HuH-7.5 (cell line): ENCODE data around the gene DPYSL5.
"Not testable (repeated sequence)": the region's sequence is repeated elsewhere in the genome, so short reads cannot be mapped to it uniquely, and the experiment has no call there.

Source experiments
- DNase-seq: peaks from one replicate; pipeline ENCODE4 v3.0.0; 2011; ENCODE audit warnings: low spot score

Gene DPYSL5

GRCh38 chr2:26875065-26875634, 27.2 kb downstream of the DPYSL5 start:
- no peak for DNase-seq

- no peak for DNase-seq
Observed at GRCh38 chr2:26875808-26876207, 27.9 kb downstream of the DPYSL5 start.

- DNase-seq = no peak
Observed at GRCh38 chr2:26876260-26876659, 28.3 kb downstream of the DPYSL5 start.

- DNase-seq = no peak
Observed at GRCh38 chr2:26877276-26877675, 29.3 kb downstream of the DPYSL5 start.

- no peak for DNase-seq
Observed at GRCh38 chr2:26880161-26880560, 32.2 kb downstream of the DPYSL5 start.

GRCh38 chr2:26880910-26881435, 33.0 kb downstream of the DPYSL5 start:
- DNase-seq = no peak

GRCh38 chr2:26882220-26882619, 34.3 kb downstream of the DPYSL5 start:
- not testable (repeated sequence) for DNase-seq

- no peak for DNase-seq
Observed at GRCh38 chr2:26883956-26884355, 36.0 kb downstream of the DPYSL5 start.

- DNase-seq = no peak
Observed at GRCh38 chr2:26884486-26884885, 36.6 kb downstream of the DPYSL5 start.

- no peak for DNase-seq
Observed at GRCh38 chr2:26885651-26886329, 37.9 kb downstream of the DPYSL5 start.

GRCh38 chr2:26886736-26887135, 38.8 kb downstream of the DPYSL5 start:
- DNase-seq = no peak

GRCh38 chr2:26887151-26887550, 39.2 kb downstream of the DPYSL5 start:
- DNase-seq = no peak

- DNase-seq = no peak
Observed at GRCh38 chr2:26889796-26890195, 41.9 kb downstream of the DPYSL5 start.

- no peak for DNase-seq
Observed at GRCh38 chr2:26890341-26891000, 42.5 kb downstream of the DPYSL5 start.

GRCh38 chr2:26892133-26892532, 44.2 kb downstream of the DPYSL5 start:
- DNase-seq = no peak

GRCh38 chr2:26892922-26893524, 45.1 kb downstream of the DPYSL5 start:
- DNase-seq = no peak

- DNase-seq = no peak
Observed at GRCh38 chr2:26894136-26894535, 46.2 kb downstream of the DPYSL5 start.

- no peak for DNase-seq
Observed at GRCh38 chr2:26897807-26898479, 50.0 kb downstream of the DPYSL5 start.

GRCh38 chr2:26898480-26899078, 50.6 kb downstream of the DPYSL5 start:
- DNase-seq = no peak

GRCh38 chr2:26899500-26900164, 51.7 kb downstream of the DPYSL5 start:
- no peak for DNase-seq

GRCh38 chr2:26900831-26901321, 52.9 kb downstream of the DPYSL5 start:
- no peak for DNase-seq
